ENCODE measurements around the gene MRPL4.

Gene MRPL4

GRCh38 chr19:10270616-10271394 is 18.8 kb downstream of the MRPL4 start, which contains the start of gene ICAM1:
Gene ICAM1, plus strand, starts transcription at chr19:10271120. Its CDS starts 40 bp downstream, at chr19:10271160.
- H3K4me3 ChIP-seq (ENCODE audit: low read depth, low read length): peak within 1 kb of the TSS; percentile 55
- POLR2A ChIA-PET: interaction anchor here (1.0 to 3.0 kb wide), 6 partner anchors 18 to 117 kb away, joined by 3 to 12 read pairs (median 7); partner anchors contain the start of genes RAVER1 and TYK2
- DNase-seq (ENCODE audit: low read depth, low spot score): no peak
- no peak for TF ChIP-seq CTCF (IDR thresholded peaks at IDR 0.05; ENCODE audit: insufficient read depth, low read length, missing control alignments)
- CTCF ChIA-PET: interaction anchor here (0.6 to 19.7 kb wide), 26 partner anchors 8 to 355 kb away, joined by 3 to 1180 read pairs (median 5); partner anchors contain the start of genes CDC37, ICAM4, ICAM5 and RAVER1

- no peak for TF ChIP-seq CTCF (IDR thresholded peaks at IDR 0.05; ENCODE audit: insufficient read depth, low read length, missing control alignments)
- H3K4me3 ChIP-seq (ENCODE audit: low read depth, low read length): peak overlapping the region; percentile 55
- CTCF ChIA-PET: interaction anchor here (0.6 to 19.7 kb wide), 16 partner anchors 9 to 340 kb away, joined by 3 to 1180 read pairs (median 5); partner anchors contain the start of genes CDC37, ICAM4, ICAM5 and RAVER1
- no peak for DNase-seq (ENCODE audit: low read depth, low spot score)
- POLR2A ChIA-PET: interaction anchor here (0.8 to 3.0 kb wide), 4 partner anchors 18 to 109 kb away, joined by 3 to 11 read pairs (median 7); partner anchors contain the start of genes ICAM5, RAVER1 and TYK2
These were observed 19.6 kb downstream of the MRPL4 start for GRCh38 chr19:10271543-10272086.

GRCh38 chr19:10274589-10274988 is 22.6 kb downstream of the MRPL4 start:
- ChIA-PET POLR2A (no interaction called here), CTCF (interaction anchor here (0.9 to 1.8 kb wide), 6 partner anchors 15 to 129 kb away, joined by 3 to 10 read pairs (median 4); partner anchors contain the start of gene CDC37)
- no peak for TF ChIP-seq CTCF (IDR thresholded peaks at IDR 0.05; ENCODE audit: insufficient read depth, low read length, missing control alignments)
- DNase-seq (ENCODE audit: low read depth, low spot score): no peak
- no peak overlapping the region for H3K4me3 ChIP-seq (ENCODE audit: low read depth, low read length)

GRCh38 chr19:10277795-10278589 is 26.0 kb downstream of the MRPL4 start:
- no peak for TF ChIP-seq CTCF (IDR thresholded peaks at IDR 0.05; ENCODE audit: insufficient read depth, low read length, missing control alignments)
- H3K4me3 ChIP-seq (ENCODE audit: low read depth, low read length): no peak overlapping the region
- ChIA-PET POLR2A (interaction anchor here (1.5 kb wide), 1 partner anchor 13 kb away, joined by 6 read pairs; no protein-coding TSS in a partner anchor), CTCF (interaction anchor here (0.8 to 1.9 kb wide), 8 partner anchors 8 to 127 kb away, joined by 3 to 11 read pairs (median 5); partner anchors contain the start of gene ICAM1)
- DNase-seq (ENCODE audit: low read depth, low spot score): no peak

GRCh38 chr19:10278935-10279334 is 26.9 kb downstream of the MRPL4 start:
- CTCF ChIA-PET: interaction anchor here (0.8 to 2.2 kb wide), 7 partner anchors 9 to 112 kb away, joined by 3 to 9 read pairs (median 6); partner anchors contain the start of genes ICAM1 and ICAM5
- POLR2A ChIA-PET: no interaction called here
- no peak for TF ChIP-seq CTCF (IDR thresholded peaks at IDR 0.05; ENCODE audit: insufficient read depth, low read length, missing control alignments)

More at GRCh38 chr19:10278935-10279334, 26.9 kb downstream of the MRPL4 start:
- no peak overlapping the region for H3K4me3 ChIP-seq (ENCODE audit: low read depth, low read length)
- DNase-seq (ENCODE audit: low read depth, low spot score): no peak
